H54 (cell line): ENCODE measurements around the gene SLC29A1.
"Not testable (repeated sequence)": the region's sequence is repeated elsewhere in the genome, so short reads cannot be mapped to it uniquely, and the experiment has no call there.

ENCODE experiments used
- DNase-seq: peaks from one replicate; pipeline ENCODE4 v3.0.0; 2011; ENCODE audit warnings: low spot score, mixed read lengths; ENCODE audit not compliant: insufficient read length
- FAIRE-seq: peaks from 3 replicates; lab custom pipeline; 2011; peaks lifted over from hg19 to GRCh38; lab: Jason Lieb, UNC
- POLR2A ChIP-seq: IDR thresholded peaks from 2 replicates; pipeline ENCODE4 v1.6.1; 2011; ENCODE audit warnings: low read depth, mild to moderate bottlenecking, low read length

The SLC29A1 gene

GRCh38 chr6:44222486-44223318 lies 693 bp upstream of the SLC29A1 start:
- no peak for TF ChIP-seq POLR2A
- DNase-seq (peak; percentile 89), FAIRE-seq (no peak)

DNA sequence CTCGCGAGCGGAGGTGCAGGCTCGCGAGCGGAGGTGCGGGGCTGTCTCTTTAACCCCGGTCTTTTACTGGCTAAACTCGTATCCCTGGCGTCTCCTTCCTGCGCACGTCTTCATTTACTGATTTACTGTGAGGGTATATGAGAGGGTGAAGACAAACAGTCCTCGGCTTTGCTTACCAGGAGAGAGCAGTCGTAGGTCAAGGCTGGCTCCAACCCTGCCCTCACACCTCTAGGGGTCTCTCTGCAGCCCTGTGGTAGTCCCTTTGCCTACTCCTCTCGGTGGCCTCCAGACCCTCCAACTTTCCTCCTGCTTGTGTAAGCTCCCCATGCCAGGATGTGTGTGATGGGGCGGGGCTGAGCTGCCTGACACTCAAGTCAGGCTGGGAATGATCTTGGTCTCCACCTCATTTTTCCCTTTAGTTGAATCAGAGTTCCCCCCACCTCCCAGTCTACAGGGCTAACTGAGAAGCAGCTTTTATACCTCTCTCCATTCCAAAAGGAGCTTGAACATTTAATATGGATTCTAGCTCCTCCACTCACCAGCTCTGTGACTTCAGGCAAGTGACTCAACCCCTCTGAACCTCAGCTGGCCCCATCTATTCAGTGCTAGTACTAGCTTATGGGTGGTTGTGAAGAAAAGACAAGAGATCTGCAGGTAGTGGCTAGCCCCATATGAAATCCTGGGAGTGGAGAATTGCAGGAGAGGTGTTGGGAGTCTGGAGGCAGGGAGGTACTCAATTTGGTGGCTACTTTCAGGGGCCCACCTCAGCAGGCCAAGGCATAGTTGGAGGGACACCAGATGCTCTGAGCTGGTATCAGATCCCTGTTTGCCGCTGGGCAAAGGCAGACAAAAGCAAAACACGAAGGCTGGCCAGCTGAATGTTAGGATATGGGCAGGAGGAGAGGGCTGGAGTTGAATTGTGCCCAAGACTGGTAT lies 902 bp downstream of the SLC29A1 start:
- no peak for FAIRE-seq
- TF ChIP-seq POLR2A = no peak
- DNase-seq = no peak

GRCh38 chr6:44224965-44225305 lies 1.5 kb downstream of the SLC29A1 start:
- DNase-seq (no peak), FAIRE-seq (no peak)
- no peak for TF ChIP-seq POLR2A

DNA sequence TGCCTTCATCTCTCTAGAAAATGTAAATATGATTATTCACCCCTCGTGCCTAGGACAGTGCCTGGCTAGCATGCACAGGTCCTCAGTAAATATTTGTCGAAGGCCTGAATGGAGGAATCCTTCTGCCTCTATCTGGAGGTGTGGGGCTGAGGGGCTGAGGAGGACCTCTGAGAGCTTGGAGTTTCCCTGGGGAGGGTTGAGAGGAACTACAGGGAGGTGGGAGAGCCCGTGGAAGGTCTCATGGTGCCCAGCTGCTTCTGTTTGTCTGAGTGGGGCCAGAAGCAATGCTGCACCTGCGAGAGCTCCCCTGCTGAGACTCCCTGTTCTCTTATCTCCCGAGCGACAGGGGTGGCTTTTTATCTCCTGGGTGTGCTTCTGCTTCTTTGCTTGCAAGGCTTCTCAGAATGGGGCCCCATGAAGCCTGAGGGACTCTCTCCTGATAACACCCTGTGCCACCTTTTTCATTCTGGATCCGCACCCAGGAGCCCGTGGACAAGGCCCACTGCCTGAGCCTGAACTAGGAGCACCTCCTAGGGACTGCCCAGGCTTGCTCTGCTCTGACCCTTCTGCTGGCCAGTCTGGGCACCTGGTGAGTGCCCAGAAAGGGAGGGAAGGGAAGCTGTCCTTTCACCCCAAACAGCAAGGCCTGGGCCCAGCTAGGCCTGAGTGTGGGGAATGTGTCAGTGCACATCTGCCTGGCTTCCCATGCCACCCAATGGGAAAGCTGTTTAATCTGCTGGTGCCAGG lies 2.4 kb downstream of the SLC29A1 start:
- no peak for TF ChIP-seq POLR2A
- FAIRE-seq = no peak
- DNase-seq = no peak

GRCh38 chr6:44226368-44227147 lies 3.2 kb downstream of the SLC29A1 start:
- no peak for FAIRE-seq
- TF ChIP-seq POLR2A = no peak

GRCh38 chr6:44227148-44227793 lies 3.9 kb downstream of the SLC29A1 start:
- TF ChIP-seq POLR2A = no peak
- FAIRE-seq = no peak
- no peak for DNase-seq

More at GRCh38 chr6:44226368-44227147, 3.2 kb downstream of the SLC29A1 start:
- no peak for DNase-seq

- no peak for DNase-seq
- no peak for FAIRE-seq
- no peak for TF ChIP-seq POLR2A
Measured at GRCh38 chr6:44228031-44228430, 4.6 kb downstream of the SLC29A1 start.

DNA sequence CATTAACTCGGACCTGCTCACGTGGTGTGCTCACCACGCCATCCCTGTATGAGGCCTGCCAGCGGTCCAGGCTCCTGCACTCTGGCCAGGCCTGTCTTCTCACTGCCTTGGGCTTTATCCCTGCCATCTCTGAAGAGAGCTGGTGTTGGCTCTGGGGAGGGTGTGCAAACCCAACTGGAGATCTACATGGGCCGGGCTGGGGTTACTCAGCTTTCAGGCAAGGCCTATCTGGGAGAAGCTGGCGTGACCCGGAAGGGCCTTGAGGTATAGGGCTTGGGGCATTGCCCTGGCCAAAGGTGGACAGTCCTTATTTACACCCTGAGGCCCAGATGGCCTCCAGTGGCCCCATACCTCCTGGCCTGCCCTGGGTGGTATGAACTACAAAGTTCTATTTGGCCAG lies 5.0 kb downstream of the SLC29A1 start:
- no peak for TF ChIP-seq POLR2A
- no peak for FAIRE-seq
- DNase-seq = no peak

DNA sequence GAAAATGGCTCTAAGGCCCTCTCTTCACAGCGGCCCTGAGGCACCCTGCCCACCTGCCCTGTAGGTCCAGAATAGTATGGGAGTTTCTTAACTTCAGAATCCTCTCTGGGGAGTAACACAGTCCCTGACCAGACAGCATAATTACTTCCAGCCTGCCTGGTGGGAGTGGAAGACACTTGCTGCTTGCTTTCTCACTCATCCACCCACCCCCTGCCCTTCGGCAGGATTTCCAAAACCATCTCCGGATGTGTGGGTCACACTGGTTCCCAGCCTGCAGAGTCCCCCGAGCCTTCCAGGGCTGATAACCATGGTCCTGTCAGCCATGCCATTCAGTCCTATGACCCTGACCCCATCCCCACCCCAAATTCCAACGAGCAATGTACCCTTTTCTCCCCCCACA lies 5.4 kb downstream of the SLC29A1 start:
- DNase-seq (no peak), FAIRE-seq (no peak)
- TF ChIP-seq POLR2A = no peak

GRCh38 chr6:44229376-44230033 lies 6.1 kb downstream of the SLC29A1 start:
- FAIRE-seq (no peak), DNase-seq (no peak)
- no peak for TF ChIP-seq POLR2A

DNA sequence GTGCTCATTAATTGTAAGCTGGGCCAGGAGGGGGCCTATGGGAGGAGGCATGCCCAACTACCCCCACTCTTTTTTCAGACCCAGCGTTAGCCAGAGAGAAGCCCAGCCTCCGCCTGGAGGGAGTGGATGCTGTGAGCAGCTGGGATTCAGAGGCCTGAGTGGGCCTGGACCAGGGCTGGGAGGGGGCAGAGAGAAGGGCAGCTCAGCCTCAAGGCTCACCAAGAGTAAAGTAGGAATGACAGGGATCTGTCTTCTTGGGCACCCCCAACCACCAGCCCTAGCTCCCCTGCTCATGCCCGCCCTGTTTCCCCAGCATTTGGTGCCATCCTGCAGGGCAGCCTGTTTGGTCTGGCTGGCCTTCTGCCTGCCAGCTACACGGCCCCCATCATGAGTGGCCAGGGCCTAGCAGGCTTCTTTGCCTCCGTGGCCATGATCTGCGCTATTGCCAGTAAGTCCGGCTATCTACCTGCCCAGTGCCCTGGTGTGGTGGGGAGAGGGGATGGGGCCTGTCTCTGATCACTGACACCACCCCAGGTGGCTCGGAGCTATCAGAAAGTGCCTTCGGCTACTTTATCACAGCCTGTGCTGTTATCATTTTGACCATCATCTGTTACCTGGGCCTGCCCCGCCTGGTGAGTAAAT lies 6.8 kb downstream of the SLC29A1 start:
- DNase-seq (no peak), FAIRE-seq (no peak)
- TF ChIP-seq POLR2A = no peak

- FAIRE-seq, DNase-seq: not testable (repeated sequence)
Measured at GRCh38 chr6:44231426-44231825, 8.0 kb downstream of the SLC29A1 start.
